ENCODE results near the gene PELI1. TPM values are rescaled to one million over a fixed set of nuclear protein-coding genes. Genes with fewer than 3 reads are reported as not detected.
A peak's percentile ranks its signal among the peaks of the same experiment; 100 is the strongest.

The PELI1 gene
- total RNA-seq, 2 donors from 2014 or later, result 6.3 to 16.6 TPM

- TF ChIP-seq CTCF (IDR thresholded peaks at IDR 0.05), result no peak
- TF ChIP-seq POLR2A (IDR thresholded peaks at IDR 0.05), result no peak
- Histone ChIP-seq H3K9me3 (no peaks in the 10 kb centered on the region), H3K27ac (peak overlapping the region in 1 of 4 donors; percentile 99), H3K4me1 (peaks cover 12% of the 10 kb centered on the region), H3K36me3 (replicated peaks in 1 of 2; ENCODE audit: insufficient read depth in 1 of 2, low read depth in 2 of 2) (no peaks in the 10 kb centered on the region), H3K27me3 (no peaks in the 10 kb centered on the region), H3K4me3 (no peak overlapping the region)
- intact Hi-C loops (cut with DNase I), result loop anchor here (10.0 kb wide), 1 partner anchor 86 kb away; no protein-coding TSS in a partner anchor
- ATAC-seq (no peak), DNase-seq (no peak)
Observed at GRCh38 chr2:64140665-64141200, 3.5 kb downstream of the PELI1 start.

GRCh38 chr2:64139956-64140355, 4.3 kb downstream of the PELI1 start:
- no peak overlapping the region for H3K4me3 ChIP-seq
- WGBS, 2 donors, result 81 to 88% methylated on average over 2 of the region's 2 CpGs
- intact Hi-C loops (cut with DNase I), result loop anchor here (10.0 kb wide), 1 partner anchor 85 kb away; no protein-coding TSS in a partner anchor
- no peaks in the 10 kb centered on the region for H3K9me3 ChIP-seq
- ATAC-seq (no peak), DNase-seq (no peak)
- no peak overlapping the region for H3K27ac ChIP-seq
- H3K4me1 ChIP-seq, result peaks cover 12% of the 10 kb centered on the region
- H3K27me3 ChIP-seq, result no peaks in the 10 kb centered on the region
- TF ChIP-seq POLR2A (IDR thresholded peaks at IDR 0.05), result no peak
- no peak for TF ChIP-seq CTCF (IDR thresholded peaks at IDR 0.05)
- no peaks in the 10 kb centered on the region for H3K36me3 ChIP-seq (replicated peaks in 1 of 2; ENCODE audit: insufficient read depth in 1 of 2, low read depth in 2 of 2)

- no peak for DNase-seq
- H3K4me3 ChIP-seq, result no peak overlapping the region
- no peak overlapping the region for H3K27ac ChIP-seq
- H3K36me3 ChIP-seq (replicated peaks in 1 of 2; ENCODE audit: insufficient read depth in 1 of 2, low read depth in 2 of 2), result no peaks in the 10 kb centered on the region
- no peak for ATAC-seq
- WGBS, 2 donors, result 84 to 87% methylated on average over 3 of the region's 3 CpGs
- H3K9me3 ChIP-seq, result no peaks in the 10 kb centered on the region
- H3K27me3 ChIP-seq, result no peaks in the 10 kb centered on the region
- intact Hi-C loops (cut with DNase I), result no loop called here
- TF ChIP-seq POLR2A (IDR thresholded peaks at IDR 0.05) (no peak), CTCF (IDR thresholded peaks at IDR 0.05) (no peak)
- peaks cover 18% of the 10 kb centered on the region for H3K4me1 ChIP-seq
Observed at GRCh38 chr2:64137996-64138395, 6.2 kb downstream of the PELI1 start.

DNA sequence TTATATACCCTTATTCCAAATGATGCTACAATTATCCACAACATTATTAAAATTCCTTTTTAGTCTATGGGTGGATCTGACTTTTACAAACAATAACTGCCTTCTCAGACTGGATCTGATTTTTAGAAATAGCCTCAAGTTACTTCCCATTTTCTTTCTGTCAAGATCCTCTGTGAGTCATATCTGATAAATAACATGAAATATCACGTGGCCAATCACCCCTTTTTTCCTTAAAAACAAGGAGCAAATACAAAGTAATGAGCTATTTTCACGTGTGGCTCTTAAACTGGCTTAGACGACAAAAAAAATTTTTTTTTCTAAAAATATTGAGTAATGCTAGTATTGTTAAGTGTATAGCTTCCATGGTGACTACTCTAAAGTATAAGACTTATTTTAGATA, 6.7 kb downstream of the PELI1 start:
- ATAC-seq, result no peak
- 61 to 75% methylated on average over 3 of the region's 3 CpGs for WGBS, 2 donors
- Histone ChIP-seq H3K9me3 (no peaks in the 10 kb centered on the region), H3K27me3 (no peaks in the 10 kb centered on the region), H3K4me3 (no peak overlapping the region), H3K4me1 (peaks cover 21% of the 10 kb centered on the region), H3K36me3 (replicated peaks in 1 of 2; ENCODE audit: insufficient read depth in 1 of 2, low read depth in 2 of 2) (no peaks in the 10 kb centered on the region), H3K27ac (no peak overlapping the region)
- TF ChIP-seq POLR2A (IDR thresholded peaks at IDR 0.05), result no peak
- TF ChIP-seq CTCF (IDR thresholded peaks at IDR 0.05), result no peak
- no peak for DNase-seq
- intact Hi-C loops (cut with DNase I), result no loop called here

- ATAC-seq (no peak), DNase-seq (no peak)
- H3K27me3 ChIP-seq, result no peaks in the 10 kb centered on the region
- WGBS, 2 donors, result 52 to 61% methylated on average over 1 of the region's 1 CpG
- no peak for TF ChIP-seq POLR2A (IDR thresholded peaks at IDR 0.05)
- TF ChIP-seq CTCF (IDR thresholded peaks at IDR 0.05), result no peak
- no peak overlapping the region for H3K27ac ChIP-seq
- H3K4me1 ChIP-seq, result peaks cover 9% of the 10 kb centered on the region
- no peaks in the 10 kb centered on the region for H3K36me3 ChIP-seq (replicated peaks in 1 of 2; ENCODE audit: insufficient read depth in 1 of 2, low read depth in 2 of 2)
- intact Hi-C loops (cut with DNase I), result no loop called here
- H3K9me3 ChIP-seq, result no peaks in the 10 kb centered on the region
- no peak overlapping the region for H3K4me3 ChIP-seq
Observed at GRCh38 chr2:64135421-64135820, 8.8 kb downstream of the PELI1 start.

Measured in body of pancreas (tissue), 4 donors.